ENCODE data around the gene GNAZ.

GNAZ gene

DNA sequence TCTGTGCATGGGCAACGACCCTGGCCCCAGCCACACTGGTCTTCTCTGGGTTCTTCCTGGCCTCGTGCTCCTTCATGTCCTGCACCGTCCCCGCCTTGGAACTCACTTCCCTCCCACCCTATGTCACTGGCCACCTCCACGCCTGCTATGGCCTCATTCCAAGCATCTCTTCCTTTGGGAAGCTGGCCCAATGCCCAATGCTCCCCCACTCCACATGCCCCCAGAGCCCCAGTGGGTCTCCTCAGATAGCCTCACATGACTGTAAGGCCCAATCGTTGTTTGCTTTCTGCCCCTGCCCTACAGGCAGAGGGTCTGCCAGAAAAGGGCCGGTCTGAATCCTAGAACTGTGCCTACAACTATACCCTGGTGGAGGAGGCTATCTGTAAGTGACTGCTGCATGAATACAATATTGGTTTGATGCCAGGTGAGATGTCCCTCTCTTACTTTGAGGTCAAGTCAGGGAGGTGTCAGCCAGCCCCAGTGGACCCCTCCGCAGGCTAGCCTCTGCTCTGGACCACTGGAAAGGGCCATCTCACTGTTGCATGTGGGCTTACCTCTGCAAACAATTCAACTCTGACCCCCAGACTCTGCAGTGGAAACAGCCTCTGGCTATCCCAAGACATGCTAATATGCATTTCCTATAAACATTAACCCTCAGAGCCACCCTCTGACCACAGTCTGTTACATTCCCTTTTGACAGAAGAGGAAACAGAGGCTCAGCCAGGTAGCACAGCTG is 2.1 kb upstream of the GNAZ start:
- Histone ChIP-seq H3K79me1 (ENCODE audit: low read depth, low read length) (peaks cover 9% of the 10 kb centered on the region), H2BK120ac (ENCODE audit: low read depth, low read length) (no peak overlapping the region), H4K91ac (ENCODE audit: low read depth, low read length, poor library complexity) (no peak overlapping the region), H3K27me3 (ENCODE audit: control insufficient read depth in 3 of 3, insufficient read depth in 3 of 3, low read depth in 1 of 3, low read length in 3 of 3) (peaks cover 0 to 36% (median 7%) of the 10 kb centered on the region in 3 experiments), H2AFZ (ENCODE audit: low read length) (no peak overlapping the region), H3K27ac (replicated peaks; ENCODE audit: low read length) (no peak overlapping the region), H3K23ac (ENCODE audit: low read depth, low read length, poor library complexity) (no peak overlapping the region), H3K36me3 (replicated peaks in 1 of 2; ENCODE audit: control insufficient read depth in 2 of 2, insufficient read depth in 2 of 2, low read length in 2 of 2) (peaks cover 0 to 3% of the 10 kb centered on the region in 2 donors), H3K9ac (ENCODE audit: low read depth, low read length, poor library complexity) (no peak overlapping the region), H3K4me3 (ENCODE audit: low read length in 2 of 2) (peak overlapping the region in 1 of 2 donors; percentile 40), H3K4me1 (ENCODE audit: control insufficient read depth in 2 of 2, insufficient read depth in 1 of 2, low read depth in 1 of 2, low read length in 2 of 2) (peaks cover 5 to 8% of the 10 kb centered on the region in 2 donors), H3K18ac (ENCODE audit: low read length) (no peak overlapping the region), H3K14ac (ENCODE audit: low read length) (no peak overlapping the region), H2BK5ac (ENCODE audit: low read length) (no peak overlapping the region), H3K9me3 (replicated peaks in 1 of 2; ENCODE audit: control insufficient read depth in 2 of 2, insufficient read depth in 1 of 2, low read depth in 1 of 2, low read length in 2 of 2) (no peaks in the 10 kb centered on the region), H4K8ac (ENCODE audit: low read depth, low read length) (no peak overlapping the region), H2AK5ac (ENCODE audit: low read depth, low read length) (peak overlapping the region; percentile 34), H3K4ac (ENCODE audit: low read length) (no peak overlapping the region), H2BK15ac (ENCODE audit: low read length) (no peak overlapping the region), H3K4me2 (ENCODE audit: insufficient read depth, low read length, poor library complexity, severe bottlenecking) (no peak overlapping the region), H2BK12ac (ENCODE audit: low read length) (no peak overlapping the region)
- WGBS, 2 donors (ENCODE audit: extremely low coverage in 2 of 2, insufficient read length in 2 of 2, insufficient replicate concordance in 1 of 2): no CpG with 5 or more reads among the region's 8 CpGs
- DNase-seq (ENCODE audit: low spot score): no peak

DNA sequence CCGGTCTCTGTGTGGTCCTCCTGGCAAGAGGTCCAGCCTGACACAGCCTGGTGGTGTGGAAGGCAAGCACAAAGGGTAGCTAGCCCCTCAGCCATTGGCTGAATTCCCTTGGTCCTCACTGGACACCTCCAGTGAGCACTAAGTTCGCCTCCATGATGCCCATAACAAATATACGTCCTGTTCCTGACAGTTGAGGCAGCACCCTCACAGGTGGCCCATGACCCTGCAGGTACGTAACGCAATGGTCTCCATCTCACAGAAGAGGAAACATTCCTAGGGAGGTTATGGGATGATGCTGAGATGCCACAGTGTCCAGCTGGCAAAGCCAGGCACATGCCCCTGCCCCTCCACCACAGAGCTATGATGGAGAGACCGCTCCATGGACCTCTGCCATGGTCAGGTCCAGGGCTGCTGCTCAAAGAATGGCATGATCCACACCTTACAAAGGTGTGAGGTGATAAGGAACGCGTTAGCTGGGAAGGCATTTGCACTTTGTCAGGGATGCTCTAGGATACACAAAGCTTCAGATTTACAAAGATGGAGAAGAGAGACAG is 1.4 kb upstream of the GNAZ start:
- Histone ChIP-seq H2AFZ (ENCODE audit: low read length) (peak overlapping the region; percentile 98), H3K14ac (ENCODE audit: low read length) (no peak overlapping the region), H3K4ac (ENCODE audit: low read length) (no peak overlapping the region), H3K9me3 (replicated peaks in 1 of 2; ENCODE audit: control insufficient read depth in 2 of 2, insufficient read depth in 1 of 2, low read depth in 1 of 2, low read length in 2 of 2) (no peaks in the 10 kb centered on the region), H4K91ac (ENCODE audit: low read depth, low read length, poor library complexity) (no peak overlapping the region), H2BK12ac (ENCODE audit: low read length) (no peak overlapping the region), H3K36me3 (replicated peaks in 1 of 2; ENCODE audit: control insufficient read depth in 2 of 2, insufficient read depth in 2 of 2, low read length in 2 of 2) (peaks cover 0 to 5% of the 10 kb centered on the region in 2 donors), H3K23ac (ENCODE audit: low read depth, low read length, poor library complexity) (no peak overlapping the region), H3K4me1 (ENCODE audit: control insufficient read depth in 2 of 2, insufficient read depth in 1 of 2, low read depth in 1 of 2, low read length in 2 of 2) (peaks cover 5 to 10% of the 10 kb centered on the region in 2 donors), H3K9ac (ENCODE audit: low read depth, low read length, poor library complexity) (no peak overlapping the region), H3K79me1 (ENCODE audit: low read depth, low read length) (peaks cover 9% of the 10 kb centered on the region), H3K18ac (ENCODE audit: low read length) (no peak overlapping the region), H3K27me3 (ENCODE audit: control insufficient read depth in 3 of 3, insufficient read depth in 3 of 3, low read depth in 1 of 3, low read length in 3 of 3) (peaks cover 0 to 33% (median 7%) of the 10 kb centered on the region in 3 experiments), H2AK5ac (ENCODE audit: low read depth, low read length) (no peak overlapping the region), H3K4me2 (ENCODE audit: insufficient read depth, low read length, poor library complexity, severe bottlenecking) (no peak overlapping the region), H4K8ac (ENCODE audit: low read depth, low read length) (no peak overlapping the region), H2BK15ac (ENCODE audit: low read length) (no peak overlapping the region), H3K4me3 (ENCODE audit: low read length in 2 of 2) (peak overlapping the region in 1 of 2 donors; percentile 40), H3K27ac (replicated peaks; ENCODE audit: low read length) (no peak overlapping the region), H2BK120ac (ENCODE audit: low read depth, low read length) (no peak overlapping the region), H2BK5ac (ENCODE audit: low read length) (no peak overlapping the region)
- DNase-seq (ENCODE audit: low spot score): no peak
- no CpG with 5 or more reads among the region's 8 CpGs for WGBS, 2 donors (ENCODE audit: extremely low coverage in 2 of 2, insufficient read length in 2 of 2, insufficient replicate concordance in 1 of 2)

DNA sequence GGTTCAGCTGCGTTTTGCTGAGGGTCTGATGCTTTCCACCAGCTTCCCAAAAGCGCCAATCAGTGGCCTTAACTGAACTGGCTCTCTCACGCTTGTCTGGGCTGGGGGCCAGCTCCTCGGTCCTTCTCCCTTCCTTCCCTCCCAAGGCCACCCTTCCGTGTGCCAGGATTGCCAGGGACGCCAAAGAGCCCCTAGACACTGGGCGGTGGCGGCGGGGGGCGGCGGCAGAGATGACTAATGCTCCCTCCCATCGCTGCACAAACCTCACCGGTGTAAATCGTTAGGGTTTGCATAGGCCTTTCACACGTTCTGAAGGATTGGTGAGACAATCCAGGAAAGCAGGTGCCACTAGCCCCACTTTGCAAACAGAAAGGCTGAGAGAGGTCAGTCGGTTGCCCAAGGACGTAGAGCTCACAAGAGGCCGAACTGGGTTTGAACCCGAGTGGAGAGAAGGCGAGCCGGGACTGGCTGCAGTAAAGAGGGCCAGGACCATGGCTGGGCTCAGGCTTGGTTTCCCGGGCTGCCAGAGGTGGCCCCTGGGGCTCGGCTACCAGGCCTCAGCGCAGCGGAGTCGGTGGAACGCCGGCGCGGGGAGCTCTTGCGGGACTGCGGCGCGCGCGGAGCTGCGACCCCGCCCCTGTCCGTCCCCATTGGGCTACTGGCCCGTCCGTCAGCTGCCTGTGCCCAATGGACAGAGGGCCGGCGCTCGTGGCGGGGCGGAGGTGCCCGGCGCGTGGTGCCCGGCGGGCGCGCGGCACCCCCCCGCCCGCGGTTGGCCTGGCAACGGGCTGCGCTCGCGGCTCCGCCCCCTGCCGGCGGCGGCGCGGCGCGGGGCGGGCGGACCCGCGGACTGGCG is 589 bp upstream of the GNAZ start:
- peak overlapping the region; percentile 97 for H3K23ac ChIP-seq (ENCODE audit: low read depth, low read length, poor library complexity)
- no peak overlapping the region for H2AK5ac ChIP-seq (ENCODE audit: low read depth, low read length)
- peaks cover 5 to 9% of the 10 kb centered on the region in 2 donors for H3K4me1 ChIP-seq (ENCODE audit: control insufficient read depth in 2 of 2, insufficient read depth in 1 of 2, low read depth in 1 of 2, low read length in 2 of 2)
- H2AFZ ChIP-seq (ENCODE audit: low read length): peak overlapping the region; percentile 98
- no peak overlapping the region for H2BK15ac ChIP-seq (ENCODE audit: low read length)
- no peak overlapping the region for H2BK5ac ChIP-seq (ENCODE audit: low read length)
- peaks cover 0 to 7% of the 10 kb centered on the region in 2 donors for H3K36me3 ChIP-seq (replicated peaks in 1 of 2; ENCODE audit: control insufficient read depth in 2 of 2, insufficient read depth in 2 of 2, low read length in 2 of 2)
- H3K18ac ChIP-seq (ENCODE audit: low read length): peak overlapping the region; percentile 92
- H3K14ac ChIP-seq (ENCODE audit: low read length): peak overlapping the region; percentile 10
- no peak overlapping the region for H2BK120ac ChIP-seq (ENCODE audit: low read depth, low read length)
- no peak overlapping the region for H3K4ac ChIP-seq (ENCODE audit: low read length)
- H3K27me3 ChIP-seq (ENCODE audit: control insufficient read depth in 3 of 3, insufficient read depth in 3 of 3, low read depth in 1 of 3, low read length in 3 of 3): peaks cover 0 to 33% (median 7%) of the 10 kb centered on the region in 3 experiments
- H3K79me1 ChIP-seq (ENCODE audit: low read depth, low read length): peaks cover 9% of the 10 kb centered on the region
- peak overlapping the region; percentile 70 to 80 for H3K4me3 ChIP-seq (ENCODE audit: low read length in 2 of 2)
- H3K9ac ChIP-seq (ENCODE audit: low read depth, low read length, poor library complexity): peak overlapping the region; percentile 87
- peak; percentile 88 for DNase-seq (ENCODE audit: low spot score)
- WGBS, 2 donors (ENCODE audit: extremely low coverage in 2 of 2, insufficient read length in 2 of 2, insufficient replicate concordance in 1 of 2): no CpG with 5 or more reads among the region's 74 CpGs
- no peaks in the 10 kb centered on the region for H3K9me3 ChIP-seq (replicated peaks in 1 of 2; ENCODE audit: control insufficient read depth in 2 of 2, insufficient read depth in 1 of 2, low read depth in 1 of 2, low read length in 2 of 2)
- H3K4me2 ChIP-seq (ENCODE audit: insufficient read depth, low read length, poor library complexity, severe bottlenecking): peak overlapping the region; percentile 97
- no peak overlapping the region for H4K91ac ChIP-seq (ENCODE audit: low read depth, low read length, poor library complexity)
- no peak overlapping the region for H3K27ac ChIP-seq (replicated peaks; ENCODE audit: low read length)
- no peak overlapping the region for H4K8ac ChIP-seq (ENCODE audit: low read depth, low read length)
- no peak overlapping the region for H2BK12ac ChIP-seq (ENCODE audit: low read length)

Measured in neuronal stem cell (in vitro differentiated cells).